ENCODE results near the gene LIPH. TPM values are rescaled to one million over a fixed set of nuclear protein-coding genes. Genes with fewer than 3 reads are reported as not detected.
"Not testable (repeated sequence)": the region's sequence is repeated elsewhere in the genome, so short reads cannot be mapped to it uniquely, and the experiment has no call there.

Gene LIPH
- total RNA-seq, 4 donors from 2014 or later = 0.06 to 0.34 TPM; not detected in 2

GRCh38 chr3:185486394-185486793, 66.0 kb downstream of the LIPH start:
- Histone ChIP-seq H3K27me3 (no peaks in the 10 kb centered on the region), H3K36me3 (peaks cover 0 to 86% (median 56%) of the 10 kb centered on the region in 4 donors)

GRCh38 chr3:185484296-185484695, 68.1 kb downstream of the LIPH start:
- no peaks in the 10 kb centered on the region for H3K4me1 ChIP-seq
- WGBS = 81% methylated on average over 3 of the region's 3 CpGs
- H3K27ac ChIP-seq (replicated peaks in 1 of 4) = no peak overlapping the region
- no peaks in the 10 kb centered on the region for H3K27me3 ChIP-seq
- TF ChIP-seq POLR2AphosphoS5 (IDR thresholded peaks at IDR 0.05) = no peak
- no peak for TF ChIP-seq EP300 (IDR thresholded peaks at IDR 0.05)
- TF ChIP-seq POLR2A (IDR thresholded peaks at IDR 0.05; ENCODE audit: low read depth) = no peak
- TF ChIP-seq, protein P1, sequence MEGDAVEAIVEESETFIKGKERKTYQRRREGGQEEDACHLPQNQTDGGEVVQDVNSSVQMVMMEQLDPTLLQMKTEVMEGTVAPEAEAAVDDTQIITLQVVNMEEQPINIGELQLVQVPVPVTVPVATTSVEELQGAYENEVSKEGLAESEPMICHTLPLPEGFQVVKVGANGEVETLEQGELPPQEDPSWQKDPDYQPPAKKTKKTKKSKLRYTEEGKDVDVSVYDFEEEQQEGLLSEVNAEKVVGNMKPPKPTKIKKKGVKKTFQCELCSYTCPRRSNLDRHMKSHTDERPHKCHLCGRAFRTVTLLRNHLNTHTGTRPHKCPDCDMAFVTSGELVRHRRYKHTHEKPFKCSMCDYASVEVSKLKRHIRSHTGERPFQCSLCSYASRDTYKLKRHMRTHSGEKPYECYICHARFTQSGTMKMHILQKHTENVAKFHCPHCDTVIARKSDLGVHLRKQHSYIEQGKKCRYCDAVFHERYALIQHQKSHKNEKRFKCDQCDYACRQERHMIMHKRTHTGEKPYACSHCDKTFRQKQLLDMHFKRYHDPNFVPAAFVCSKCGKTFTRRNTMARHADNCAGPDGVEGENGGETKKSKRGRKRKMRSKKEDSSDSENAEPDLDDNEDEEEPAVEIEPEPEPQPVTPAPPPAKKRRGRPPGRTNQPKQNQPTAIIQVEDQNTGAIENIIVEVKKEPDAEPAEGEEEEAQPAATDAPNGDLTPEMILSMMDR (IDR thresholded peaks at IDR 0.05) = no peak
- no peak for DNase-seq (ENCODE audit: extremely low spot score)
- H3K9me3 ChIP-seq = no peaks in the 10 kb centered on the region
- intact Hi-C loops (cut with DNase I) = no loop called here
- no peak overlapping the region for H3K4me3 ChIP-seq
- H3K36me3 ChIP-seq = peaks cover 0 to 86% (median 50%) of the 10 kb centered on the region in 4 donors

More at GRCh38 chr3:185486394-185486793, 66.0 kb downstream of the LIPH start:
- 94% methylated on average over 5 of the region's 5 CpGs for WGBS
- intact Hi-C loops (cut with DNase I) = no loop called here
- H3K4me3 ChIP-seq = no peak overlapping the region
- H3K9me3 ChIP-seq = no peaks in the 10 kb centered on the region
- DNase-seq (ENCODE audit: extremely low spot score) = no peak
- no peak for TF ChIP-seq EP300 (IDR thresholded peaks at IDR 0.05)
- no peak for TF ChIP-seq POLR2AphosphoS5 (IDR thresholded peaks at IDR 0.05)
- TF ChIP-seq, protein P1 (IDR thresholded peaks at IDR 0.05) = no peak
- no peak for TF ChIP-seq POLR2A (IDR thresholded peaks at IDR 0.05; ENCODE audit: low read depth)
- H3K4me1 ChIP-seq = no peaks in the 10 kb centered on the region
- no peak overlapping the region for H3K27ac ChIP-seq (replicated peaks in 1 of 4)

DNA sequence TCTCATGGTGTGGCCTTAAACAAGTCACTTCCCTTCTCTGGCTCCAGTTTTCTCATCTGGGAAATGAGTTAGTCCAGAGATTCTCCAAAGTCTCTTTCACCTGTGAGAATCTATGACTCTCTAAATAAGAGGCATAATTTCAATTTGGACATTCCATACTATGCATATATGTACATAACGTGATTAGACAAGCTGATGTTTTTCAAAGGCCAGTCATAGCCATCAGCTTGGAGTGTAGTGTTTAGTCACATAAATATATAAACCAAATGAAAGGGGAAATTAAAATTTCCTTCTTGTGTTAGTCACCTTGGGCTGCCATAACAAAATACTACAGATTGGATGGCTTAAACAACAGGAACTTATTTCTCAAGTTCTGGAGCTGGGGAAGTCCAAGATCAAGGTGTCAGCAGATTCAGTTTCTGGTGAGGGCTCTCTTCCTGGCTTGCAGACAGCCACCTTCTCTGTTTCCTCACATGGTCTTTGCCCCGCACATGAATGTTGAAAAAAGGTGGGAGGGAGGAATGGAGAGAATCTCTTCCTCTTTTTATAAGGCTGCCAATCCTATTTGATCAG, 72.9 kb downstream of the LIPH start:
- no peak for DNase-seq (ENCODE audit: extremely low spot score)
- no peaks in the 10 kb centered on the region for H3K9me3 ChIP-seq
- H3K4me3 ChIP-seq = no peak overlapping the region
- TF ChIP-seq, protein P1 (IDR thresholded peaks at IDR 0.05) = no peak
- TF ChIP-seq POLR2AphosphoS5 (IDR thresholded peaks at IDR 0.05) (no peak), POLR2A (IDR thresholded peaks at IDR 0.05; ENCODE audit: low read depth) (no peak), EP300 (IDR thresholded peaks at IDR 0.05) (no peak)
- H3K27me3 ChIP-seq = no peaks in the 10 kb centered on the region
- peaks cover 0 to 67% (median 42%) of the 10 kb centered on the region in 4 donors for H3K36me3 ChIP-seq
- no peaks in the 10 kb centered on the region for H3K4me1 ChIP-seq
- H3K27ac ChIP-seq (replicated peaks in 1 of 4) = no peak overlapping the region
- intact Hi-C loops (cut with DNase I) = no loop called here
- 91% methylated on average over 2 of the region's 2 CpGs for WGBS

DNA sequence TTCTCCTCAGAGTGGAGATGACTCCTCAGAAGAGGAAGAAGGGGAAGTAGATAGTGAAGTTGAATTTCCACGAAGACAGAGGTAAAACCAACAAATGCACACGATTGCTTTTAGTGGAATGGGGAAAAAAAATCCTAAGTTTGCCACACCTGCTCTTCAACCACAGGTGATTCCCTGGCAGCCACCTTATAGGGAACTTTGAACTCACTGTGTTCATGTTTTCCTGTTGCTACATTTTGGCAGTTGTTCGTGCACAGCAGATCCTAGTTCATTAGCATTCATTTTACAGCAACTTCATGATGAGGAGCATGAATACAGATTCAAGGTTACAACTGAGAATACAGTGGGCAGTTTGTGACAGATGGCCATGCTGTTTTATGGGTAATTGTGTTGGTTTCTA, 75.1 kb downstream of the LIPH start:
- Histone ChIP-seq H3K4me3 (no peak overlapping the region), H3K36me3 (peaks cover 5 to 78% (median 54%) of the 10 kb centered on the region in 4 donors), H3K4me1 (no peaks in the 10 kb centered on the region), H3K27ac (replicated peaks in 1 of 4) (no peak overlapping the region), H3K27me3 (no peaks in the 10 kb centered on the region), H3K9me3 (no peaks in the 10 kb centered on the region)
- whole genome bisulfite sequencing = 85% methylated on average over 3 of the region's 3 CpGs
- TF ChIP-seq POLR2A (IDR thresholded peaks at IDR 0.05; ENCODE audit: low read depth) = no peak
- TF ChIP-seq, protein P1 (IDR thresholded peaks at IDR 0.05) = no peak
- intact Hi-C loops (cut with DNase I) = no loop called here
- DNase-seq (ENCODE audit: extremely low spot score) = no peak

DNA sequence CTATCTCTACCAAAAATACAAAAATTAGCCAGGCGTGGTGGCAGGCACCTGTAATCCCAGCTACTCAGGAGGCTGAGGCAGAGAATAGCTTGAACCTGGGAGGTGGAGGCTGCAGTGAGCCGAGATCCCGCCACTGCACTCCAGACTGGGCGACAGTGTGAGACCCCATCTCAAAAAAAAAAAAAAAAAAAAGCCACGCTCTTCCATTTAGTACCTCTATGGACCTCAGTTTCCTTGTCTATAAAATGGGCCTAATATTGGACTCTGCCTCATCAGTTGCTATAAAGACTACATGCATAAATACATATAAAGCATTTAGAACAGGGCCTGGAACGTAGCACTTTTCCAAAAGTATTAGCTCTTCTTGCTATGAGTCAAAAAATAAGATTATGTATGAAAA, 77.5 kb downstream of the LIPH start:
- H3K9me3 ChIP-seq; H3K27me3 ChIP-seq; DNase-seq (ENCODE audit: extremely low spot score); intact Hi-C loops (cut with DNase I); H3K27ac ChIP-seq (replicated peaks in 1 of 4); H3K4me3 ChIP-seq; H3K4me1 ChIP-seq: not testable (repeated sequence)
- WGBS = 98% methylated on average over 6 of the region's 6 CpGs
- peaks cover 5 to 61% (median 33%) of the 10 kb centered on the region in 4 donors for H3K36me3 ChIP-seq

All from esophagus muscularis mucosa (tissue), 4 donors.